ENCODE measurements around the gene CHCHD3.

DNA sequence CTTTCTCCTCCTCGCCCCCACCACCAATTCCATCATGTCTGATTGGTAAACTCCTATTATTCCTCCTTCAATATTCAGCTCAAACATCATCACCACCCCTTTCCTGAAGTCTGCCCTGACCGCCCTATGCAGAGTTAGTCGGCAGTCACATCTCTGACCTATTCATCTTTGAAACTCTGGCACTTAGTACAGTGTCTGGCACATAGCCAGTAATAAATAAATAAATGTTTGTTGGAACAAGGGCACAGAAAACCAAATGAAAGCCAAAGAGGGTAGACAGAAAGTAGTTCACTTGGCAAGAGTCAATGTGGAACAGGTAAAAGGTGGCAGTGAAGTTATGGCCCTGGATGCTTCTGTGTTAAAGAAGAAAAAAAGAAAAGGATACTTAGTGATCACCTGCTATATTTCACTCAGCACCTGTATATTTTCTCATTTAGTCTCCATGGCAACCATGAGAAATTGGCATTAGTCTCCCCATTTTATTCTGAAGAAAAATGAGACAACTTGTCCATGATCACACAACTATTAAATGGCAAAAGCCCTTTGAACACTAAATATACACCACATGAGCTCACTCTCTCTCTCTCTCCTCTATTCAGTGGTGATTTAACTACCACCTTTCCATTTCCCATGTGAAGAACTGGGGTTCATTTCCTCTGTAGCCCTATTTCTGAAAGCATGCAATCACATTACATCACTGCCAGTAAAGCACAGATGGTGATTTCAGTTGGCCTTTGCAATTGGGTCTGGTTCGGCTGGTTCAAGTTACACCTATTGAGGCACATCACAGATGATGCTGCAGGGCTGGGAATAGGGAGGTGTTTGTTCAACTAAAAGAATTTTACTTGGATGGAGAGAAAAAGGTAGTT lies 25.3 kb downstream of the CHCHD3 start:
- TF ChIP-seq, protein P1, sequence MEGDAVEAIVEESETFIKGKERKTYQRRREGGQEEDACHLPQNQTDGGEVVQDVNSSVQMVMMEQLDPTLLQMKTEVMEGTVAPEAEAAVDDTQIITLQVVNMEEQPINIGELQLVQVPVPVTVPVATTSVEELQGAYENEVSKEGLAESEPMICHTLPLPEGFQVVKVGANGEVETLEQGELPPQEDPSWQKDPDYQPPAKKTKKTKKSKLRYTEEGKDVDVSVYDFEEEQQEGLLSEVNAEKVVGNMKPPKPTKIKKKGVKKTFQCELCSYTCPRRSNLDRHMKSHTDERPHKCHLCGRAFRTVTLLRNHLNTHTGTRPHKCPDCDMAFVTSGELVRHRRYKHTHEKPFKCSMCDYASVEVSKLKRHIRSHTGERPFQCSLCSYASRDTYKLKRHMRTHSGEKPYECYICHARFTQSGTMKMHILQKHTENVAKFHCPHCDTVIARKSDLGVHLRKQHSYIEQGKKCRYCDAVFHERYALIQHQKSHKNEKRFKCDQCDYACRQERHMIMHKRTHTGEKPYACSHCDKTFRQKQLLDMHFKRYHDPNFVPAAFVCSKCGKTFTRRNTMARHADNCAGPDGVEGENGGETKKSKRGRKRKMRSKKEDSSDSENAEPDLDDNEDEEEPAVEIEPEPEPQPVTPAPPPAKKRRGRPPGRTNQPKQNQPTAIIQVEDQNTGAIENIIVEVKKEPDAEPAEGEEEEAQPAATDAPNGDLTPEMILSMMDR (IDR thresholded peaks at IDR 0.05): no peak
- no peak for TF ChIP-seq ZFX (IDR thresholded peaks at IDR 0.05; ENCODE audit: borderline replicate concordance)

Measured in 22Rv1 (cell line).